ENCODE measurements around the gene NOX1.
A peak's percentile ranks its signal among the peaks of the same experiment; 100 is the strongest.

The NOX1 gene

DNA sequence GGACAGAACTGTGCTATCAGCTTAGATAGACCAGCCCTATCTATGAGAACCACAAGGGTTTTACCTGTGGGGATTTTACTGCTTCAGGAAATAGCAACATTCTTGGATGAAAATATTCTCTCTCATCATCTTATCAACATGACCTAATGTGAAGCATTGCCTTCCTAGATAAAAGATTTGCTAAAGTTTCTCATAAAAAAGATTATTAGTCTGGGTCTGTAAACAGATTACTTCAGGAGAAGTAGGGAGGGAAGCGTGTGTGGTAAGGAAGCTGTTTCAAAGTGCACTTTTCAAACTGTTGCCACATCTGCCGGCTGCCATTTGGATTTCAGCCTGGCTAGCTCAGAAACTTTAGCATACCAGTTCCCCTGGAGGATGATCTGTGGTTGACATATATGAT, at the start of gene NOX1:
TSS of gene NOX1 (minus strand) at position 35 of the 400 bp plus-strand sequence. CDS start 220 bp downstream, outside the sequence.
- no peak for DNase-seq

DNA sequence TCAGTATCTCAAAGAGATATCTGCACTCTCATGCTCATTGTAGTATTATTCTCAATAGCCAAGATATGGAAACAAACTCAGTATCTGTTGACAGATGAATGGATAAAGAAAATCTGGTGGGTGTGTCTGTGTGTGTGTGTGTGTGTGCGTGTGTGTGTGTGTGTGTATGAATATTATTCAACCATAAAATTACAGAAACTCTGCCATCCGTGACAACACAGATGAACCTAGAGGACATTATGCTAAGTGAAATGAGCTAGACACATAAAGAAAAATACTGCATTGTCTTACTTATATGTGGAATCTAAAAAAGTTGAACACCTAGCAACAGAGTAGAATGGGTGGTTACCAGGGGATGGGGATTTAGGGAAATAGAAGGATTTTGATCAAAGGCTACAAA, 41.4 kb upstream of the NOX1 start:
- DNase-seq, result no peak

DNA sequence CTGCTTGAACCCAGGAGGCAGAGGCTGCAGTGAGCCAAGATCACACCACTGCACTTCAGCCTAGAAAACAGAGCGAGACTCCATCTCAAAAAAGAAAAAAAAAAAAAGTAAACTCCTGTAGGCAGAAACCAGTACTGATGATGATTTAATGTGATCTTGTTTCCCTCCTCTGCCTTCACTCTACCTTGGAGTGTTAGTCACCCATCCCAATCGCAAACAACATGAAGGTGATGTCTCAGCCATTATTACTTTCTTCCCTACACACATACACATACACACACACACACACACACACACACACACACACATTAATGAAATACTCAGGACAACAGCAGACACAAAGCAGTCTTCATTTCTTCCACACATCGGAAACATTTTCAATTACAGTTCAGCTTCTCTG, 39.0 kb upstream of the NOX1 start:
- no peak for DNase-seq

DNA sequence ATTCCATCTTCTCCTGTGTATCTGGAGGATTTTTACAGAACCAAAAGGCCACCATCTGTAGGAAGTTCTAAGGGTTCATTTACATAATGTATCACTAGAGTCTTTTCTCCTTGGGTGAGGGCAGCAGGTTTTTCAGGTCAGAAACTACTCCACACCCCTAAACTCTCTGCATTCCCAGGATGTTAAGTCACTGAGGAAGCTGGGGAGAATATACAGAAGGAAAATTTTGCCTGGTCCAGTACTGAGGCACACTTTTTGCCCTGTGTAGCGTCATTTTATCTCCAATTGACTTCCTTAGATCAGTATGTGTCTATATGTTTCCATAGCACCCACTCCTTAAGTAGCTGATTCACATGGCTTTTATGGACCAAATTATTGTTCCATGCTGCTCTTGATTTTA, 37.6 kb upstream of the NOX1 start:
- DNase-seq, result no peak

DNA sequence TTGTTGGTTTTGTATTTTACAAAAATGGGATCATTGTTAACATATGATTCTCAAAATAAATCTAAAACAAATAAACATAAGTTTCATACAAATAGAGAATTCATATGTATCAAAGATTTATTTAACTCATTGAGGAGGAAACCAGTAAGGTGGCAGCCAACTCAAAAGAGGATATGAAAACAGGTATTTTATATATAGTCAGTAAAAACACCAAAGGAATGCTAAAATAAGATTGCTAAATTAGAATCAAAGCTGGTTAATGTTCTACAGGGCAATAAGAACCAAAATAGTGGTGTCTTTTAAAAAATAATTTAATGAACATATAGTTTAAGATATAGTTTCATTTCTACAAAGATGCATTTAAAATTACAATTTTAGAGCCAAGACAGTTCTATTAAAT, 31.5 kb upstream of the NOX1 start:
- no peak for DNase-seq

DNA sequence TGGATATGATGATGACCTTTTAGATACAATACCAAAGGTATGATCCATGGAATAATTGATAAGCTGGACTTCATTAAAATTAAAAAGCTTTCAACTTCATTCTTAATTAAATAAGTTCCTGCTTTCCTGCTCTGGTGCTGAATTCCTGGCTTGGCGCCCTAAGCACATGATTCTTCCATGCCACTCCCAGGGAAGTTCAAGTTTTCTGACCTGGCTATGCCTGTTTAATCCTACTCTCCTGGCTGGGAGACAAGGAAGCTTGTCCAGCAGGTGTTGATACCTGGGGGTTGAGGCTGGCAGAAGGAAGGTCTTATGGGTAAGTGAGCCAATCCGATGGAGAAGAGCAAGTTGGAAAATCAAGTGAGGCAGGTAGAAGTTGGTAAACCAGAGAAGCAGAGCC, 30.3 kb upstream of the NOX1 start:
- DNase-seq, result no peak

GRCh38 chrX:100895365-100896075, 21.4 kb upstream of the NOX1 start:
- DNase-seq, result peak; percentile 46

GRCh38 chrX:100883654-100884053, 9.5 kb upstream of the NOX1 start:
- DNase-seq, result no peak

DNA sequence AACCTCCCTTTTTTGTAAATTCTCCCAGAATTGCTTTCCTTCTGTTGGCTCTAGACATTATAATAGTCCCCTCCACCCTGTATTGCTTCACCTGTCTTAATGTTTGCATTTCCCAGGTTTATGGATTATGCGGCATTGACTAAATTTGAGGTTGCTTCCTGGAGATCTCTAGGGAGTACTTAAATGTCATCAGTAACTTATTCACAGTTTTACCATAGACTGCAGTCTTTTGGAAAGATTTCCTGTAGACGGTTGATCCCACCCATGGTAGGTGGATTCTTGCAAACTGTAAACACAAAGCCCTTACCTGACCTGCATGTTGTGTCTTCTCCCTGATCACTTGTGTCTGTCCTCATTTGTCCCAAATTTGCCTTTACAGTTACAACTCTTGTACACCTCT, 6.2 kb upstream of the NOX1 start:
- DNase-seq, result no peak

DNA sequence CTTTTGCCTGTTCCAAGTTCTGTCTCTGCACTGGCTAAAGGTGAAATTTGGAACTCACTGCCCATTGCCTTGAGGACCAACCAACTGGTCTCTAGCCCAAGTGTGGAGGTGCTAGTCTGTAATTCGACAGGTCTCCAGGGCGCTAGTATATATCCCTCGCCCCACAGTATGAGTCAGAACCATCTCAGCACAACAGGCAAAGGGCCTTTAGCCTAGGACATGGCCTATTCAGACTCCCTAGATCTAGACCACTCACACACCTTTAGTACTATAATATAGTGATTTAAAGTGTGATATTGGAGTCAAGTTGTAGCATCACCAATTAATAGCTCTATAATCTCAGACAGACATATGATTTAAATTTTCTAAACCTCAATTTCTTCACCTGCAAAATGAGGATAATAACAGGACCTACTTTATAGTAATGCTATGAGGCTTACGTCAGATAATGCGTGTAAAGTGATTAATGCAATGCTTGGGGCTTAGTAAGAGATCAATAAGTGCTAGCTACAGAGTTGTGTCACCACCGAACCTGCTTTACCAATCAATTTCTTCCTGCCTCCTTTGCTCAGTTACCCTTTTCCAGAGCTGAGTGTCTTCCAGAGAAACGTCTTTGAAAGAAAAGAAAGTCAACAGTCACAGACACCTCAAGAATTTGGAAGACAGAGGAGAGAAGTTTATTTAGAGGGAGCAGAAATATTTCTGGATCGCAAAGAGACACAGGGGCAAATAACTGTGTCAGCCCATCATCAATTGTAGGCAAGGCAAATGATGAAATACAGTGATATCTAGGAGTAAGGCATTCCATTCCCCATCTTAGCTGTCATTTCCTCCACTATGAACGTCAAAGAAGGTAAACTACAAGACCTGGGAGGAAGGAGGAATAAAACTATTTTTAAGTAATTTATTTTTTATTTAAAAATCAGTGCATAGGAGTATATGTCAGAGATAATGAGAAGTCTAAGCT, 2.3 kb downstream of the NOX1 start:
- no peak for DNase-seq

DNA sequence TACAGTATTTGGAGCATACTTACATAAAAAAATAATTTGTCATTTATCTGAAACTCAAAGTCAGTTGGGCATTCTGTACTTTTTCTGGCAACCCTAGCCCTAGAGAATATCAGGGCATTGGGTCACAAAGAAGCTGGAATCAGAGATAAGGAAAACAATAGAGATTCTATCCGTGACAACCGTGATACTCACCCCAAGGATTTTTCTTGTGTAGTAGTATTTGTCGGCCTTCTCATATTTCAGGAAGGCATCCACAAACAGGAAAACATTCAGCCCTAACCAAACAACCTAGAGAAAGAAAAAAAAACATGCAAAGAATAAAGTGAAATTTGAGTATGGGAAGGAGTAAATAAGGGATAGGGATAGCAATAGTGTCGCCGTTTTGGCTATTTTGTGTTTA, 3.6 kb downstream of the NOX1 start:
- DNase-seq, result no peak

GRCh38 chrX:100868273-100868672, 5.9 kb downstream of the NOX1 start:
- DNase-seq, result no peak

GRCh38 chrX:100864657-100865391, 9.3 kb downstream of the NOX1 start:
- DNase-seq, result no peak

DNA sequence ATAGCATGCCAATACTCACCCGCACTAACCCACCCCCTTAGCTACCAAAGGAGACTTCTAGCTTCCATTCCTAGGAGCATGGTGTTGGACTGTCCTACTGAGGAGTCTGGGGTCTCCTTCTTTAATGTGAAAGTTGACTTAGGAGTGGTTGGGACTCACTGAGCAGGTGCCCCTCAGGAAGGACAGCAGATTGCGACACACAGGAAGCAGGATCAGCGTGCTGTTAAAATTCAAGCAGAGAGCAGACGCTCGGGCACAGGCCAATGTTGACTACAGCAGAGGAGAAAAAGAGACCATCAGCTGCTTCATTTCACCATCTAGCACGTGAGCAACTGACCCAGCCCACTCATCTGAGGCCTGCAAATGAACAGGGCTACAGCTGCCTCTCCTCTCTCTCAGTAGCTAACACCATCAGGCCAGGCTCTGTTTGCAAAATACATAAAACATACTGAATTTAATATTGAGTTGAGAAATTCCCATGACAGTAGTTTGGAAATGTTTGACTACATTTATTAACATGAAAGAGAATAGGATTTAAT, 10.8 kb downstream of the NOX1 start:
- DNase-seq, result no peak

GRCh38 chrX:100852810-100853209, 21.3 kb downstream of the NOX1 start:
- DNase-seq, result no peak

GRCh38 chrX:100850317-100850716, 23.8 kb downstream of the NOX1 start:
- no peak for DNase-seq

DNA sequence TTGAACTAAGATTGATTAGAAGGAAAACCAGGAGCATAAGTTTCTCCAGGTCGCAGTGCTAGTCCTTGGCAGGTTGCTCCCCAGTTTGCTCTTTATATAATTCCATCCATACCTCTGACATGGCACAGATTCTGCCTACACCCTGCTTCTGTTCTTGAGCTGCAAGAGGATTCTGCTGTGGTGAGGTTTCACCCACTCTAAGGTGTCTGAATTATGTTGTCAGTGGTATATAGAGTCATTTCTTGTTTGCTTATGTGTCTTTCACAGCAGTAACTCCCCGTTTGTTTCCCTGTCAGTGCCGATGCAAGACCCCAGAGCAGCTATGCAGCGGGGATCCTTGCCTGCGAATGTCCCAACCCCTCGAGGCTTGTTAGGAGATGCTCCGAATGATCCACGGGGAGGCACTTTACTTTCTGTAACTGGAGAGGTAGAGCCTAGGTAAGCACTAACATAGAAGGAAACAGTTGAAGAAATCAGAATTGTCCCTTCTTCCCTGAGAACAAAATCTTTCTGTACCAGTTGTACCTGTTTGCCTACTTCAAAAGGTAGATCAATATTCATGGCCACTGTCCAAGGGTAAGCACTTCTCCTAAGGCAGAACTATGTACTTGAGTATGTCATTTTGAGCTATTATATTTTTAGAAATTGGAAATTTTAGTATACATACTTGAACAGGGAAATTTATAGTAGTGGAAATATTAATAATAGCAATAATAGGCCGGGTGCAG, 42.8 kb downstream of the NOX1 start:
- no peak for DNase-seq

DNA sequence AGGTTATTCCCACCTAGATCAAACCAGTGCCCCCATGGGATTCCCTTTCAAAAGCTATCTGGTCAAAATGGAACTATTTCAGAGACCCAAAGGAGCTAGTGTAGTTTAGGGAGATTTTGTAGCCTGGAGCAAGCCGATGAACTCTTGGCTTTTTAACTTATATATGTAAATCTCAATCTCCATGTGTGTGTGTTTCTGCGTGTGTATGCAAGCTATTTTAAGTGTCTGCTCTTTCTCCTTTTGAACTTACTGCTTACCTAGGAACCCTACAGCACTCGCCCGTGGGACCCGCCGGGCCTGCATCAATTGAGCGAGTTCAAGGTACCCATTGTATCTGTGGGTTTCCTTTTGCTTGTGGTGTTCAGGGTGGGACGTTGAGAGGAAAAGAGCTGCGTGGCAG, 43.6 kb downstream of the NOX1 start:
- DNase-seq, result no peak

DNA sequence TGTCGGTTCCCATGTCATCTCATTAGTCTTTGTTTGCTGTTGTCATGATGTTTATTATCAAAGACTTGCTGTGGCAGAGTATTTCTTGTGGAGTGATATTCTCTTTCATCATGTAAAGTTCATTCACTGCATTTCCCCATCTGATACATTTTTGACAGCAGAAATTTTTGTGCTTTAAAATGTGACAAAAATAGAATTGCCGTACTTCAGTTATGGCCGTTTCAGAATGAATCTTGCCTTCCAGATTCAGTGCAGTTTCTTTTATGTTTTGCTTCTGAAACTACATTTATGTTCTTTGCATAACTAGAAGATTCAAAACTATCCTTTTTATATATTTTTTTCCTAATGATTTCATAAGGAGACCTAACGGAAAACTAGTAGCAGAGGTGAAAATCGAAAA, 44.0 kb downstream of the NOX1 start:
- no peak for DNase-seq

DNA sequence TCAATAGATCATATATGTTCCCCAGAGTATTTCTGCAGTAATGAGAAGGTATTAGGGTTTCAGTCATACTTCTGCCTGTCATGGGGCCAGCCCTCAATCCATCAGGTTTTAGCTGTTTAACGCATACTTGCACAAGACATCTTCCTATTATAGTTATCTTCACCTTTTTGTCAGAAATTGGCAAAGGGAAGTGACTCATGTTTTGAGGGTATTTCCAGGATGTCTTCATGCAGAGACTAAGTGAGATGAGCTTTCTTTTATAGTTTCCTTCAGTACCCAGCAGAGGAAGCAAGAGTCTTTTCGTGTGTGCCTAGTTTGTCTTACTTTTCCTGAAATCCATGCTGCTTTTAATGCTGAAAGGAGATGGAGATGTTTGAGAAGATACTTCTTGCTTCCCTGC, 44.4 kb downstream of the NOX1 start:
- no peak for DNase-seq

- peak; percentile 91 for DNase-seq
Measured at GRCh38 chrX:100819837-100820666, 54.1 kb downstream of the NOX1 start, which contains the start of gene CSTF2. CSTF2 (plus strand) TSS chrX:100820391; CDS start chrX:100820417, 26 bp downstream.

DNA sequence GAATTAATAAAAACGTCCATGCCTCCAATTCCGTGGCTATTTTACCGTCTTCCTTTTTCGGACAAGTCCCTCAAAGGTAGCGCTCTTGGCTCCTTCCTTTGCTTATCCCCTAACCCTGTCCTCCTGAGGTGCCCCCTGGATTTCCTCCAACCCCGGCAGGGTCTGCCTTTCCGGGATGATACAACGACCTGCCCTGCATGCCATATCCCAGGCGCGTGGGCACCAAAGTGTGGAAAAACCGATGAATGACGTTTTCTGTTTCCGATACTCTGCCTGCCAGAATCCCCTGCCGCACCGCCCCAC, 54.7 kb downstream of the NOX1 start:
- no peak for DNase-seq
